AG09309 (cell line): ENCODE measurements around the gene URM1.

ENCODE experiments used
- DNase-seq: peaks from one replicate; pipeline ENCODE4 v3.0.0-alpha.2; 2010; ENCODE audit warnings: low read depth
- H3K4me3 ChIP-seq: 2 replicates; pipeline ENCODE4 v1.5.1; 2011; ENCODE audit warnings: mild to moderate bottlenecking, low read depth, low read length, moderate library complexity; ENCODE audit not compliant: control insufficient read depth
- CTCF ChIP-seq: IDR thresholded peaks from 2 replicates; pipeline ENCODE4 v1.5.1; 2011; ENCODE audit warnings: mild to moderate bottlenecking, low read depth, low read length, inconsistent platforms; ENCODE audit not compliant: insufficient read depth, control insufficient read depth; ENCODE audit errors: missing control alignments

URM1 gene

GRCh38 chr9:128429513-128430086, 58.4 kb downstream of the URM1 start:
- no peak for TF ChIP-seq CTCF
- DNase-seq, result no peak
- H3K4me3 ChIP-seq, result no peak overlapping the region

DNA sequence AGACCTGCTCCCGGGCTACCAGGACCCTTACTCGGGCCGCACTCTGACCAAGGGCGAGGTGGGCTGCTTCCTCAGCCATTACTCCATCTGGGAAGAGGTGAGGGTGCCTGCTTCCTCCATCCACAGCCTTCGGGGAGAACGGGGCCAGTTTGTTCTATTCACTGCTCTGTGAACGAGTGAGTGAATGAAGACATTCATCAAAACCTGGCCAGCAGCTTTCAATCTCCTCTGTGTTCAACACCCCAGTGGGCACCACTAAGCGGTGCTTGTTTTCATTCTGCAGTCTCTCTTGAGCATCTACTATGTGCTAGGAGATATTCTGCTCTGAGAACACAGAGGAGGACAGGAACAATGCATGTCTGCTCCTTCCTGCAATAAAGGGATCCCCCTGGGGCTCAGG, 60.0 kb downstream of the URM1 start:
- H3K4me3 ChIP-seq, result no peak overlapping the region
- TF ChIP-seq CTCF, result no peak
- DNase-seq, result no peak

DNA sequence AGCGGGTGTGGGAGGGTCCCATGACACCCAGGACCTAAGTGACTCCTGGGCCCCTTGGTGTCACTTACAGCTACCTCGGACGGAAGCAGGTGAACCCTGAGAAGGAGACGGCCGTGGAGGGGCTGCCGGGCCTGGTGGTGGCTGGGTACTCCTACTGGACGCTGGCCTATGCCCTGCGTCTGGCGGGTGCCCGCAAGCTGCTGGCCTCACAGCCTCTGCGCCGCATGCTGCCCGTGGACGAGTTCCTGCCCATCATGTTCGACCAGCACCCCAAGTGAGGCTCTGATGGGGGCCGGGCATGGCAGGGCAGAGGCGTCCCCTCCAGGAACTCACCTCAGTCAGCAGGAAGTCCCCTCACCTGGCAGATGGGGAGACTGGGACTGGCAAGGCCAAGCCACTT, 63.2 kb downstream of the URM1 start:
- DNase-seq, result no peak
- TF ChIP-seq CTCF, result no peak
- no peak overlapping the region for H3K4me3 ChIP-seq

DNA sequence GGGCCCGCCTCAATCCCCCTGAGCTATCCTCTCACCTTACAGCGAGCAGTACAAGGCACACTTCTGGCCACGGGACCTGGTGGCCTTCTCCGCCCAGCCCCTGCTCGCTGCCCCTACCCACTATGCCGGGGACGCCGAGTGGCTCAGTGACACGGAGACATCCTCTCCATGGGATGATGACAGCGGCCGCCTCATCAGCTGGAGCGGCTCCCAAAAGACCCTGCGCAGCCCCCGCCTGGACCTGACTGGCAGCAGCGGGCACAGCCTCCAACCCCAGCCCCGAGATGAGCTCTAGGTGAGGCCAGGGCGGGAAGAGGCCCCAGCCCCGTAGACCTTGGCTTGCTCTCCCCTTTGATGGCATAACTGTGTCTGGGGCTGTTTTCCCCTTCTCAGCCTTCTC, 64.4 kb downstream of the URM1 start:
- DNase-seq, result no peak
- no peak for TF ChIP-seq CTCF
- H3K4me3 ChIP-seq, result no peak overlapping the region

GRCh38 chr9:128438343-128439109, 67.4 kb downstream of the URM1 start:
- TF ChIP-seq CTCF, result peak; percentile 98
- DNase-seq, result peak; percentile 28
- no peak overlapping the region for H3K4me3 ChIP-seq

DNA sequence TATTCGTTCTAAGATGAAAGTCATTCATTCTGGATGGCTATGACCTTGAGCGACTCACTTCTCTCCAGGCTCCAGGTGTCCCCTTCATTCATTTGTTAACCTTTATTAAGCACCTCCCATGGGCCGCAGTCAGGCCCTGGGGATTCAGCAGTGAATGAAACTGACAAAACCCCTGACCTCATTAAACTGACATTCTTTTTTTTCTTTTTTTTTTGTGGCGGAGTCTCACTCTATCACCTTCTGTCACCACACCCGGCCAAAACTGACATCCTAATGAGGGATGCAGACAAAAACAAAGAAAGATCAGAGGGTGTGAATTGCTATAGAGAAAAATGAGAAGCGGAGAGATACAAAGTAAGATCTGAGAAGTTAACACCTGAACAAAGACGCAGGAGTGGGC, 68.1 kb downstream of the URM1 start:
- no peak overlapping the region for H3K4me3 ChIP-seq
- no peak for TF ChIP-seq CTCF
- no peak for DNase-seq
